Inflammatory macrophage treated with lipopolysaccharide for 4 hours (primary cell): ENCODE measurements around the gene APOA5.
"Not testable (repeated sequence)": the region's sequence is repeated elsewhere in the genome, so short reads cannot be mapped to it uniquely, and the experiment has no call there.

Source experiments
- DNase-seq: peaks from one replicate; pipeline ENCODE4 v3.0.0-alpha.2; 2020

The APOA5 gene, protein sequence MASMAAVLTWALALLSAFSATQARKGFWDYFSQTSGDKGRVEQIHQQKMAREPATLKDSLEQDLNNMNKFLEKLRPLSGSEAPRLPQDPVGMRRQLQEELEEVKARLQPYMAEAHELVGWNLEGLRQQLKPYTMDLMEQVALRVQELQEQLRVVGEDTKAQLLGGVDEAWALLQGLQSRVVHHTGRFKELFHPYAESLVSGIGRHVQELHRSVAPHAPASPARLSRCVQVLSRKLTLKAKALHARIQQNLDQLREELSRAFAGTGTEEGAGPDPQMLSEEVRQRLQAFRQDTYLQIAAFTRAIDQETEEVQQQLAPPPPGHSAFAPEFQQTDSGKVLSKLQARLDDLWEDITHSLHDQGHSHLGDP

DNA sequence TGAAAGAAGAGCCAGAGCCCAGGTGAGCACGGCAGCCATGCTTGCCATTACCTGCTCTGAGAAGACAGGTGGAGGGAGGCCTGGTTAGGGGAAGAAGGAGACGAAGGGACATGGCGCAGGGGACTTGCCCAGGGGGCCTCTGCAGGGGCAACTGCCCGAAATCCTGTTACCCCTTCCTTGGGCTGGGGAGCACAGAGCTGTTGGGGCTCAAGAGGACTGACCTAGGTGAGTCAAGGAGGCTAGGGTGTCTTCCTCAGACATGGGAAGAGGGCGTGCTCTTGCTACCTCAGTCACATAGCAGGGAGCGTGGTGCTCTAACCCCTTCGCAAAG lies at the start of gene APOA5:
Gene APOA5 (minus strand): TSS at position 67 of the 331 bp plus-strand sequence. CDS start 19 bp downstream, at position 48.
- DNase-seq = no peak

DNA sequence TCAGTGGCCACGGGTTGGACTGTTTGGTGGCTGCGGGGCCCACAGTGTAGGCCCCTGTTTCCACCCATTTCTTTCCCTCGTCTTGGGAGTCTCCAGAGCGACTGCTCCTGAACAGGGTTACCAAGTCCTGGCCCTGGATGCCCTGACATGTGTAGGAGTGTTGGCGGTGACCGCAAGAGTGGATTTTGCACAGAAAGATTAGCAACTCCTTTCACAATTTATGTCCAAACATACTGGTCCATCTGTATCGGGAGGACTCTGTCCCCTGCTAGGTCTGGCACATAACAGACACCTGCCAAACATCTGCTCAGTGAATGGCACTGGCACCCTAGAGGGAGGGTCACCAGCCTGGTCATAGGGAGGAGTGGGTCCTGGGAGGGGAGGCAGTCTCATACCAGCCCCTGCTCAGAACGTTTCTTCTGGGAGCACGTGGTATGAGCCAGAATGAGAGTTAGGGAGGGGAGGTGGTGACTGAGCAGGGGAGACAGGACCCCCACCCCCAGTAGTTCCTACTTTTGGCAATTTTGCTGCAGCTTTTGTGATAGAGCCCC lies 49.1 kb upstream of the APOA5 start:
- no peak for DNase-seq

DNA sequence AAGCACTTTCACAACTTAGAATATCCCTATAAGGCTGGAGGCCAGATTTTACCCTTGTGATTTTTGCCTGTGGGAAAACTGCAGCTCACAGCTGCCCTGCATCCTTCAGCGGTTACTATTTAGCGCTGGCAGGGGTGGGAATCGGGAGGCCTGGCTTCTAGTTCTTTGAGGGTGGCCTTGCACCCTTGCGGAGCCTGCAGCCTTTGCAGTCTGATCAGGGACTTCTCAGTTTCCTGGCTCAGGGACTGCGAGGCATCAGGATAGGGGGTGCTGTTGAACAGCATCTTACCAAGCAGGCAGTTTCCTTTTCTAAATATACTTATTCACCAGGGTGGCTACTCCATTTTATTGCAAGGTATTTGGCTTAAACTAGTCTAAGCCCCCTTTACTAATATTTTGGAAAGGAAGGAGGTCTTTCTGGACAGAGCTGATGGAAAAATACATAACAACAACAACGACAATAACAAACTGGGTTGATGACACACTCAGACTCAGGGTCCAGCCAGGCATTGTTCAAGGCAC lies 48.6 kb upstream of the APOA5 start:
- DNase-seq = no peak

DNA sequence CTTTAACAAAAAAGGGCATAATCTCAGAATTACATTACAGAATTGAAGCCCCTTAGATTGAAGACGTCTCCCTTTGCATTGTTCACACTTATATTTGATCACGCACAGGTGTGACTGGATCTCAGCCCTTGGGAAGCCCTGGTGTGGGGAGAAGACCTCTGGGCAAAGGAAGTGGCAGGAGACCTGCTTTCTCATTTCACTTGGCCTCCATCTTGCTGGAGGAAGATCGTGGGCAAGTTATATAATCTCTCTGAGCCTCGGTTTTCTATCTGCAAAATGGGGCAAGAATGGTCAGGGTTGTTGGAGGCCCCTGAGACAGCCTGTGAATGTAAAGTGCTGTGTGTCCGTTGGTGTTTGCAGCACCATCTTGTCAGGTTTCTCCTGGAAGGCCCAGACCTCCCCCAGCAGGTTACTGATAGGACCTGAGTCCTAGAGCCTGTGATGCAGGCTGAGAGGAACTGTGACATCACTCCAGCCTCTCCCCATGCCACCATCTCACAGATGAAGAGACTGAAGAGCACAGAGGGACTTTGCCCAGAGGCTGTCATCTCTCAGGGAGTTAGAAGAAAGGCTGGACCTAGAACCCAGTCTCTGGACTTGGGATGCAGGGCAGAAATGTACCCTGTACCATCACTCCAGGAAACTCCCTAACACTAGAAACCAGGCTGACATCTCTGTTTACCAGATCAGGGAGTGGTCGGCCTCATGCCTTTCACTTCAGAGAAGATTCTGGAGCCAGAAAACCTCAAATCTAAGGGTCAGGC lies 46.8 kb upstream of the APOA5 start:
- no peak for DNase-seq

DNA sequence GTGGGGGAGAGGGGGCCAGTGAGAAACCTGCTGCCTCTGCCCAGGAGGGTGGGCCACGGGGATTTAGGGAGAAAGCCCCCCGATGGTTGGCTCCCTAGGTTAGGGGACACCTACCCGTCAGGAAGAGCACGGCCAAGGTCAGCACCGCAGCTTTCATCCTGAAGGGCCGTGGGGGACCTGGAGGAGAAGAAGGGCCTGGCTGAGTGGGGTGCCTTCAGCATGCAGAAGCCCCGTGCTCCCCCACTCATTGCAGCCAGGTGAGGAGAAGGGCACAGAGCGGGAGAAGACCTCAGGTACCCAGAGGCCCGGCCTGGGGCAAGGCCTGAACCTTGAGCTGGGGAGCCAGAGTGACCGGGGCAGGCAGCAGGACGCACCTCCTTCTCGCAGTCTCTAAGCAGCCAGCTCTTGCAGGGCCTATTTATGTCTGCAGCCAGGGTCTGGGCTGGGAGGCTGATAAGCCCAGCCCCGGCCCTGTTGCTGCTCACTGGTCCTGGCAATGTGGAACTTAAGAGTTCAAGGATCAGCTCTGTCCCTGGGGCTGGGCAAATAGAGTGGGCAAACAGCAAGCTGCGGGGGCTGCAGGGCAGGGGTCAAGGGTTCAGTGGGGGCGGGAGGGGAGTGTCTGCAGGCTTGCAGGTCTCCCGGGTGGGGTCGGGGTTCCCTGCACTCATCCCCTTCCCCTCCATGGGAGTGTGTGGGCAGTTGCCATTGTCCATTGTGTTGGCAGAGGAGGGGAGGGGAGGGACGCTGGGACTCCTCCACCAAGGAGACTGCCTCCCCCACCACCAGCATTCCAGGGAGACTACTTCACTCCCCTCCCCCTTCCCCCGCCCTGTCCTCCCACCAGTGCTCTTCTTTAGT lies 45.8 kb upstream of the APOA5 start, which contains the start of gene APOA1:
Gene APOA1 (minus strand): TSS at position 392 of the 861 bp plus-strand sequence. CDS start 235 bp downstream, at position 157.
- DNase-seq = no peak

DNA sequence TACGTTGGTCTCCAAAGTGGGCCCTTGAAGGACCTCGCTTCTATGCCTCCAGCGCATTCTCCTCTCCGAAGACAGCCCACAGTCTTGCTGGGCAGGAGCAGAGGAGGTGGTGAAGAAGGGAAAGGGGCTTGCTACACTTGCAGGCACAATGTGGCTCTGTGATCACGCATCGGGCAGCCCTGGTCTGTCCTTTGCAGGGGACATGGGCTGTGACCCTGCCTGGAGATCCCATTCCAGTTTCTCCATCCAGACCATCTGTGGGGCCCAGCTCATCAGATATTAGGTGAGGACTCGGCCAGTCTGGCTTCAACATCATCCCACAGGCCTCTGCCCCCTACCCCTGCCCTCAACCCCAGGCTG lies 44.9 kb upstream of the APOA5 start:
- DNase-seq = no peak

DNA sequence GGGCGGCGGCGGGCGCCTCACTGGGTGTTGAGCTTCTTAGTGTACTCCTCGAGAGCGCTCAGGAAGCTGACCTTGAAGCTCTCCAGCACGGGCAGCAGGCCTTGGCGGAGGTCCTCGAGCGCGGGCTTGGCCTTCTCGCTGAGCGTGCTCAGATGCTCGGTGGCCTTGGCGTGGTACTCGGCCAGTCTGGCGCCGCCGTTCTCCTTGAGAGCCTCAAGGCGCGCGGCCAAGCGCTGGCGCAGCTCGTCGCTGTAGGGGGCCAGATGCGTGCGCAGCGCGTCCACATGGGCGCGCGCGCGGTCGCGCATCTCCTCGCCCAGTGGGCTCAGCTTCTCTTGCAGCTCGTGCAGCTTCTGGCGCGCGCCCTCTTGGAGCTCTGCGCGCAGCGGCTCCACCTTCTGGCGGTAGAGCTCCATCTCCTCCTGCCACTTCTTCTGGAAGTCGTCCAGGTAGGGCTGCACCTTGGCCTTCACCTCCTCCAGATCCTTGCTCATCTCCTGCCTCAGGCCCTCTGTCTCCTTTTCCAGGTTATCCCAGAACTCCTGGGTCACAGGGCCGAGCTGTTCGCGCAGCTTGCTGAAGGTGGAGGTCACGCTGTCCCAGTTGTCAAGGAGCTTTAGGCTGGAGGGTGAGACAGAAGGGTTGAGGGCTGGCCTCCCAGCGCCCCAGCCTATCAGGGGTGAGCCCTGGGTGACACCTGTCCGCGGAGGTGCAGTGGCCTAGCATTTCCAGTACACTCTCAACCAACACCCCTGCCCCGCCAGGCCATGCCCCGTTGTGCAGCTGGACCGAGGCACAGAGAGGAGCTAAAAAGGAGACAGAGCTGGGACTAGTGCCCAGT lies 44.3 kb upstream of the APOA5 start:
- peak; percentile 59 for DNase-seq

DNA sequence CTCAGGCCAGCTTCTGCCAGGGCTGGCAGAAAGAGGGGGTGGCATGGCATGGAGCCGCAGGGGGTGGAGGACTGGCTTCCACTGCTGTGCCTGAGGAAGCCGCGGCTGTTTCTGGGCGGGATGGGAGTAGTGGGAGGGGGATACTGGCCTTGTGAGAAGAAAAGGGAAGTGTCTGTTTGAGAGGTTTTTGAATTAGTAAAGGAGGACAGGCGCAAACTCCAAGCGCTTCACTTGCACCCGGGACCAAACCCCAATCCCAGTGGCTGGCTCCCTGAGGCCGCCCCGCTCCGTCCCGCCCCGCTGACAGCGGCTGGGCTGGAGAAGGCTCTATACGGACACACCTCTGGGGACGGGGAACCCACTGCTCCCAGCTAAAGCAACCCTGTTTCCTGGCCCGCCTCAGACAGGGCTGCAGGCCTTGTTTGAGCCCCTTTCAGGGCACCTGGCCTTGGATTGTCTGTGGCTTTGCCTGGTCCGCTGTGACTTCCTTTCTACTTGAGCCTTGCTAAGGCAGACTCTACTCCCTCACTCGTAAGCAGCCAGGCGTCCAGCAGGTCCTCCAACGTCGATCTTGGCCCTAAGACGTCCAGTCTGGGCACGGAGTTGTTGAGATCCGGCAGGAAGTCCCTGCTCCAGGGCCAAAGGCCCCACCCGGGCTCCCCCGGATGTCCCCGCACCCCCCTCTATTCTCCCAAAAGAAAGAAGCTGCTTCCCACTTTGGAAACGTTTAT lies 43.5 kb upstream of the APOA5 start:
- DNase-seq = peak; percentile 33

DNA sequence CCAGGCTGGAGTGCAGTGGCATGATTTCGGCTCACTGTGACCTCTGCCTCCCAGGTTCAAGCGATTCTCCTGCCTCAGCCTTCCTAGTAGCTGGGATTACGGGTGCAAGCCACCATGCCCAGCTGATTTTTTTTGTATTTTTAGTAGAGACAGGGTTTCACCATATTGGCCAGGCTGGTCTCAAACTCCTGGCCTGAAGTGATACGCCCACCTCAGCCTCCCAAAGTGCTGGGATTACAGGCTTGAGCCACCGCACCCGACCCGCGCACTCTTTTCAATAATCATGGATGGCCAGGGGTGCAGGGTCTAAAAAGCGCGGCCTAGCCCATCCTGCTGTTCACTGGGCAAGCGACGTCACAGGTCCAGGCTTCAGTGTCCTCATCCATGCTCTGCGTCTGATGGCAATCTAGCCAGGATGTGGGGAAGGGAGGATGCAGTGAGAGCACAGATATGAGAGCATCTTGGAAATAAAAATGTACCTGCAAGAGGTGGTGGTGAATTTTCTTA lies 42.9 kb upstream of the APOA5 start:
- DNase-seq = not testable (repeated sequence)

DNA sequence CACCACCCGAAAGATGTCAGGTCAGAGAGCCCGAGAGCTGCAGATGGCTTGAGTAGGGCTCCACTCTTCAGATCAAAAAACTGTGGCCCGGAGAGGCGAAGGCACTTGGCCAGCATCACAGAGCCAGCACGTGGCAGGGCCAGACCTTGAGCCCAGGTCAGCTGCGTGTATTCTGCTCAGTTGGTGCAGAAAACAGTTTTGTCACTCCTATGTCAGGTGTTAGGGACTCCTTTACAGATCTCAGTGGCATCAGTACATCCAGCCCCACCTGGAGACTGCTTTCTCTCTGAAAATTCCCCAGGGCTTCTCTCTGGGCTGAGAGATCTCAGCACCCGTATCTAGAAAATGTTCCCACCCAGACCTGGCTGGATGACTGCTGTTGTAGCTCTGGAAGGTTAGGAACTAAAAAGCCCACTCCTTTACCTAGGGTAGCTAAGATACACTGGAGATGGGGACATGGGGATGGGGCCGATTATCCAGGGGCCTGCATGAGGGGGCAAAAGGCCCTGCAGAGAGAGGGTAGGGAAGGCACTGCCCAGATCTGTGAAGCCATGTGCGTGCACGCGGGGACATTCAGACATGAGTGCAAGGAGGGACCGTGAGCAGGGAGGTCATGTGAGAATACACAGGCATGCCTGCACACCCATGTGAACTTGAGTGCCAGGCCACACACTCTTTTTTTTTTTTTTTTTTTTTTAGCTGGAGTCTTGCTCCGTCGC lies 42.3 kb upstream of the APOA5 start:
- no peak for DNase-seq

DNA sequence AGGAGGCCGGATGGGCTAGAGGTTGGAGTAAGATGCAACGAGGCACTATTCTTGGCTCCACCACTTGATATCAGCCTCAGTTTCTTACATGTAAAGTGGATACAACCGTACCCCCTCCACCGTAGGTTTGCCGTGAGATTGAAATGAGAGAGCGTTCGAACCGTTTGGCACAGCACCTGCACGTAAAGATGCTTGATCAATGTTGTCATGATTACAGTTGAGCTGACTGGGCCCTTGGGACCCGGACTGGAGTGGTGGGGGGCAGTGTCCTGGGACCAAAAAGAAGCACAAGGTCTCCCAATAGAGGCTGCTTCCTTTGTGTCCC lies 41.8 kb upstream of the APOA5 start:
- no peak for DNase-seq

DNA sequence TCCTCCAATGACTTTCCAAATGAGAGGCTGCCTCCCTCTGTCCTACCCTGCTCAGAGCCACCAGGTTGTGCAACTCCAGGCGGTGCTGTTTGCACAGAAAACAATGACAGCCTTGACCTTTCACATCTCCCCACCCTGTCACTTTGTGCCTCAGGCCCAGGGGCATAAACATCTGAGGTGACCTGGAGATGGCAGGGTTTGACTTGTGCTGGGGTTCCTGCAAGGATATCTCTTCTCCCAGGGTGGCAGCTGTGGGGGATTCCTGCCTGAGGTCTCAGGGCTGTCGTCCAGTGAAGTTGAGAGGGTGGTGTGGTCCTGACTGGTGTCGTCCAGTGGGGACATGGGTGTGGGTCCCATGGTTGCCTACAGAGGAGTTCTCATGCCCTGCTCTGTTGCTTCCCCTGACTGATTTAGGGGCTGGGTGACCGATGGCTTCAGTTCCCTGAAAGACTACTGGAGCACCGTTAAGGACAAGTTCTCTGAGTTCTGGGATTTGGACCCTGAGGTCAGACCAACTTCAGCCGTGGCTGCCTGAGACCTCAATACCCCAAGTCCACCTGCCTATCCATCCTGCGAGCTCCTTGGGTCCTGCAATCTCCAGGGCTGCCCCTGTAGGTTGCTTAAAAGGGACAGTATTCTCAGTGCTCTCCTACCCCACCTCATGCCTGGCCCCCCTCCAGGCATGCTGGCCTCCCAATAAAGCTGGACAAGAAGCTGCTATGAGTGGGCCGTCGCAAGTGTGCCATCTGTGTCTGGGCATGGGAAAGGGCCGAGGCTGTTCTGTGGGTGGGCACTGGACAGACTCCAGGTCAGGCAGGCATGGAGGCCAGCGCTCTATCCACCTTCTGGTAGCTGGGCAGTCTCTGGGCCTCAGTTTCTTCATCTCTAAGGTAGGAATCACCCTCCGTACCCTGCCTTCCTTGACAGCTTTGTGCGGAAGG lies 40.9 kb upstream of the APOA5 start:
- no peak for DNase-seq

DNA sequence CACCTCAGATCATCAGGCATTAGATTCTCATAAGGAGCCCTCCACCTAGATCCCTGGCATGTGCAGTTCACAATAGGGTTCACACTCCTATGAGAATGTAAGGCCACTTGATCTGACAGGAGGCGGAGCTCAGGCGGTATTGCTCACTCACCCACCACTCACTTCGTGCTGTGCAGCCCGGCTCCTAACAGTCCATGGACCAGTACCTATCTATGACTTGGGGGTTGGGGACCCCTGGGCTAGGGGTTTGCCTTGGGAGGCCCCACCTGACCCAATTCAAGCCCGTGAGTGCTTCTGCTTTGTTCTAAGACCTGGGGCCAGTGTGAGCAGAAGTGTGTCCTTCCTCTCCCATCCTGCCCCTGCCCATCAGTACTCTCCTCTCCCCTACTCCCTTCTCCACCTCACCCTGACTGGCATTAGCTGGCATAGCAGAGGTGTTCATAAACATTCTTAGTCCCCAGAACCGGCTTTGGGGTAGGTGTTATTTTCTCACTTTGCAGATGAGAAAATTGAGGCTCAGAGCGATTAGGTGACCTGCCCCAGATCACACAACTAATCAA lies 40.2 kb upstream of the APOA5 start:
- no peak for DNase-seq

DNA sequence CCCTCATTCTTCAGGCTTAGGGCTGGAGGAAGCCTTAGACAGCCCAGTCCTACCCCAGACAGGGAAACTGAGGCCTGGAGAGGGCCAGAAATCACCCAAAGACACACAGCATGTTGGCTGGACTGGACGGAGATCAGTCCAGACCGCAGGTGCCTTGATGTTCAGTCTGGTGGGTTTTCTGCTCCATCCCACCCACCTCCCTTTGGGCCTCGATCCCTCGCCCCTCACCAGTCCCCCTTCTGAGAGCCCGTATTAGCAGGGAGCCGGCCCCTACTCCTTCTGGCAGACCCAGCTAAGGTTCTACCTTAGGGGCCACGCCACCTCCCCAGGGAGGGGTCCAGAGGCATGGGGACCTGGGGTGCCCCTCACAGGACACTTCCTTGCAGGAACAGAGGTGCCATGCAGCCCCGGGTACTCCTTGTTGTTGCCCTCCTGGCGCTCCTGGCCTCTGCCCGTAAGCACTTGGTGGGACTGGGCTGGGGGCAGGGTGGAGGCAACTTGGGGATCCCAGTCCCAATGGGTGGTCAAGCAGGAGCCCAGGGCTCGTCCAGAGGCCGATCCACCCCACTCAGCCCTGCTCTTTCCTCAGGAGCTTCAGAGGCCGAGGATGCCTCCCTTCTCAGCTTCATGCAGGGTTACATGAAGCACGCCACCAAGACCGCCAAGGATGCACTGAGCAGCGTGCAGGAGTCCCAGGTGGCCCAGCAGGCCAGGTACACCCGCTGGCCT lies 38.7 kb upstream of the APOA5 start:
- no peak for DNase-seq

DNA sequence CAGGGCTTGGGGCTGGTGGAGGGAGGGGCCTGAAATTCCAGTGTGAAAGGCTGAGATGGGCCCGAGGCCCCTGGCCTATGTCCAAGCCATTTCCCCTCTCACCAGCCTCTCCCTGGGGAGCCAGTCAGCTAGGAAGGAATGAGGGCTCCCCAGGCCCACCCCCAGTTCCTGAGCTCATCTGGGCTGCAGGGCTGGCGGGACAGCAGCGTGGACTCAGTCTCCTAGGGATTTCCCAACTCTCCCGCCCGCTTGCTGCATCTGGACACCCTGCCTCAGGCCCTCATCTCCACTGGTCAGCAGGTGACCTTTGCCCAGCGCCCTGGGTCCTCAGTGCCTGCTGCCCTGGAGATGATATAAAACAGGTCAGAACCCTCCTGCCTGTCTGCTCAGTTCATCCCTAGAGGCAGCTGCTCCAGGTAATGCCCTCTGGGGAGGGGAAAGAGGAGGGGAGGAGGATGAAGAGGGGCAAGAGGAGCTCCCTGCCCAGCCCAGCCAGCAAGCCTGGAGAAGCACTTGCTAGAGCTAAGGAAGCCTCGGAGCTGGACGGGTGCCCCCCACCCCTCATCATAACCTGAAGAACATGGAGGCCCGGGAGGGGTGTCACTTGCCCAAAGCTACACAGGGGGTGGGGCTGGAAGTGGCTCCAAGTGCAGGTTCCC lies 38.0 kb upstream of the APOA5 start, which contains the start of gene APOC3:
Gene APOC3 (plus strand): TSS at position 383 of the 659 bp plus-strand sequence. CDS start 676 bp downstream, outside the sequence.
- DNase-seq = no peak

DNA sequence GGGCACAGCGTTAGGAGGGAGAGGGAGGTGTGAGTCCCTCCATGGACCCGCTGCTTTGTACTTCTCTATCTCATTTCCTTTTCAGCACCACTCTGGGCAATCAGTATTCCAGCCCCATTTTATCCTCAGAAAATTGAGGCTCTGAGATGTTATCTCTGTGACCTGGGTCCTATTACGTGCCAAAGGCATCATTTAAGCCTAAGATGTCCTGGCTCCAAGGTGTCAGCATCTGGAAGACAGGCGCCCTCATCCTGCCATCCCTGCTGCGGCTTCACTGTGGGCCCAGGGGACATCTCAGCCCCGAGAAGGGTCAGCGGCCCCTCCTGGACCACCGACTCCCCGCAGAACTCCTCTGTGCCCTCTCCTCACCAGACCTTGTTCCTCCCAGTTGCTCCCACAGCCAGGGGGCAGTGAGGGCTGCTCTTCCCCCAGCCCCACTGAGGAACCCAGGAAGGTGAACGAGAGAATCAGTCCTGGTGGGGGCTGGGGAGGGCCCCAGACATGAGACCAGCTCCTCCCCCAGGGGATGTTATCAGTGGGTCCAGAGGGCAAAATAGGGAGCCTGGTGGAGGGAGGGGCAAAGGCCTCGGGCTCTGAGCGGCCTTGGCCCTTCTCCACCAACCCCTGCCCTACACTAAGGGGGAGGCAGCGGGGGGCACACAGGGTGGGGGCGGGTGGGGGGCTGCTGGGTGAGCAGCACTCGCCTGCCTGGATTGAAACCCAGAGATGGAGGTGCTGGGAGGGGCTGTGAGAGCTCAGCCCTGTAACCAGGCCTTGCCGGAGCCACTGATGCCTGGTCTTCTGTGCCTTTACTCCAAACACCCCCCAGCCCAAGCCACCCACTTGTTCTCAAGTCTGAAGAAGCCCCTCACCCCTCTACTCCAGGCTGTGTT lies 37.2 kb upstream of the APOA5 start:
- no peak for DNase-seq
